ENCODE data around the gene GAS7.

The GAS7 gene

DNA sequence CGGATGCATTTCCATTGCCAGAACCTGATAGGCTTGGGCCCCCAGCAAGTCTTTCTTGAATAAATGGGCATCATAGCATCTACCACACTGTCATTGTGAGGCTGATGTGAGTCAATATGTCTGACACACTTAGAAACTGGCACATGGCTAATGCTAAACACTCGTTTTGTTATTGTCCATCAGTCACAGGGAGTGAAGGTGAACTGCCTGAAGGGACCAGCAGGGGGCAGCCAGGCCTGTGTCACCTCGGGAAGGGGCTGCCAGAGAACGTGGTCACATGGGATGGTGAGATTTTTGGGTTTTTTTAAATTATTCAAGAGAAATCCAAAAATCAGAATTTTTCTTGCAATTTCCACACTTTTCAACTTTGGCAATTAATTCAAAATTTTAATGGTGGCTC, 292.5 kb downstream of the GAS7 start:
- DNase-seq = no peak

GRCh38 chr17:9905078-9905415, 293.4 kb downstream of the GAS7 start, which contains the start of gene RCVRN:
TSS of gene RCVRN (minus strand) at chr17:9905271. CDS start at chr17:9905180, 91 bp downstream.
- no peak for DNase-seq

GRCh38 chr17:9904277-9905077, 293.9 kb downstream of the GAS7 start:
- no peak for DNase-seq

DNA sequence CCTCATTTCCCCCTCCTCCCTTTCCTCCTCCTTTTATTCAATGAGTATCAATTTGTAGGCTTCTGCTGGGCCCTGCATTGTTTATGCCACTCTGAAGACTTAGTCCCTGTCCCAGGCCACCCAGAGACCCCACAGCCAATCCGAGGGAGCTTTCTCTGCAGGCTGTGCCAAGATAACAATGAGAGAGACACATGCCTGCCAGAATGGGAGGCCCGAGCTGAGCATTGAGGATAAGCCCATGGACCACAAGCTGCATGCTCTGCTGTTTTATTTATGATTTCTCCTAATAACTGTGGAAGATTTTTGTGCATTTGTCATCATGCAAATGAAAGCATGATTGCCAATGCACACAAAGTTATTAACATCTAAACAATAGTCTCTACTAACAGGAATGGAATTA, 296.3 kb downstream of the GAS7 start:
- DNase-seq = no peak

DNA sequence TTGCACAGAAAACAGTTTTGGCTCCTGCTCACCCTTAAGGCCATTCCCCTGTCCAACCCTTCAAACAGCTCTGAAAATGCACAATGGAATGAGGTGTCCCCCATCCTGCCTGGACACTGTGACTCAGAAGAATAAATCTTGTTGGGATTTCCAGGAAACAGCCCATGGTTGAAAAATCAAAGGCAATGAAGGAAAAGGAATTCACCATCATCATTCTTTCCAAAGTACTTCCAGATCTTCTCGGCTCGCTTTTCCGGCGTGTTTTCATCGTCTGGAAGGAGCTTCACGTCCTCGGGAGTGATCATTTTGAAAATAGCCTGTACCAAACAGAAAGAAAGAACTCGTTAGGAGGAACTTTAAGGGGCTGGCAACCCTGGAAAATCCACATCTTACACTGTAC, 297.6 kb downstream of the GAS7 start:
- DNase-seq = no peak

DNA sequence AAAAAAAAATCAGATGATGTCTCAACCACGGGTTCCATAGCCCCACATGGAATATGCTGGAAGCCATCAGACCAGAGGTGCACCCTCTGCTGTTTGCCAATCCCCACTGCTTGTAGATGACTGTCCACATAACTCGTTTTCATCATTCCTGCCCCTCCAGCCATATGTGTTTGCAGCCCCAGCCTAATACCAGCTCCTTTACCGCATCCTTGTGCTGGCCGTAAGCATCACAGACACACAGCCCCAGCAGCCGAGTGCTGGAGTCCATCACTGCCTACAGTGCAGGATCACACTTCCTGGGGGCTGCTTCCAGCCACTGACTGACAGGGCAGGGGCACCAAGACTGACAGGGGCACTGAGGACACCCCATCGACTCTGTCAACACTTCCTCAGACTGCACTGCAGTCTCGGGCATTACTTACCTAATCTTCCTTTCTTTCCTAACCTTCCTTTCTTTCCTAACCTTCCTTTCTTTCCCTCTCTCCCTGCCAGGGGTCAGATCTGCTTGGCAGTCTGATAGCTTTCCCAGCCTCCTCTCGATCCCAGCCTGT, 298.3 kb downstream of the GAS7 start:
- no peak for DNase-seq

DNA sequence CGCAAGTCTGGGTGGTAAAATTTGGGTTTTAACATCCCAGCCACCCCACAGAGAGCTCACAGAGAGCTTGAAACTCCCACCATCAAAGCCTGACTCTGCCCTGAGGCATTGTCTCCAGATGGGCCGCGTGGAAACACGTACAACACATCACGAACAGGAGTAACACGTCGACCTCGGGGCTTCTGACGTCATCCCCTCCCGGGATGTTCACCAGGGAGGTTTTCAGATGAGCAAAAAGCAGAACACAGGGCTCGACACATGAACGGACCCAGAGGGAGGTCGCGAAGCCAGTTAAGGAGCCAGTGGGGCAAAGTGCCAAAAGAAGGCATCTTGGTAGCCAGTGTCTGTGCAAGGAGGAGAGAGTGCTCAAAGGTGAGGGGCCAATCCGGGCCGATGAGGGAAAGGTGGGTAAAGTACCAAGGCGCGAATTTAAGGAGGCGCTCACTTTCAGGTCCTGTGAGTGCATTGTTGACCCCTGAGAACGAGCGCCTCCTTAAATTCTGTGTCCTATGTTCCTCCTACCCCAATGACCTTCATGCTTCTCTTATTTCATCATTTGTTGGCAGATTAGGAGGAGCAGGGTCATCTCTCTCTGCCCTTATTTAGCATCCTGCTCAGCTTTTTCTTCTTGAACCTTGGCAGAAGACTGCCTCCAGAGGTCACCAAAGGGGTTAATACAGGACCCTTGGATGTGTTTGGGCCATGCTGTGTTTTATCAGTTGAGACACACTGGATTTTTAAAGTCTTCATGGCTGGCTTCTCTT, 298.9 kb downstream of the GAS7 start:
- DNase-seq = no peak

DNA sequence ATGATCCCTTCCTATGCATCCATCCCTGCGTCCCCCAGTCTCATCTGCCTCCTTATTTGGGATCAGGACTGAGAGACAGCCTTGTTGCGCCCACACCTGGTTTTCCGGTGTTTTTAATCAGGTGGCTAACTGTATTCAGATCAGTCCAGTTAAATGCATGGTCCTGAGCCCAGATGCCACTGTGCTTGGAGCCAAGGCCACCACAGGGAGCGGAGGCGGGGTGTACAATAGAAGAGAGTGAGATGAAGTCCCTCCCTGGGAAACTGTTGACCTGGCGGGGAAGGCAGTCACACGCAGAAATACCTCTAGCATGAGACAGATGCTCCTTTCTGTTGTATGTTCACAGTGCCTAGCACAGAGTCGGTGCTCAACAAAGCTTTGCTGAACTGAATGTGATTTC, 299.6 kb downstream of the GAS7 start:
- DNase-seq = no peak

DNA sequence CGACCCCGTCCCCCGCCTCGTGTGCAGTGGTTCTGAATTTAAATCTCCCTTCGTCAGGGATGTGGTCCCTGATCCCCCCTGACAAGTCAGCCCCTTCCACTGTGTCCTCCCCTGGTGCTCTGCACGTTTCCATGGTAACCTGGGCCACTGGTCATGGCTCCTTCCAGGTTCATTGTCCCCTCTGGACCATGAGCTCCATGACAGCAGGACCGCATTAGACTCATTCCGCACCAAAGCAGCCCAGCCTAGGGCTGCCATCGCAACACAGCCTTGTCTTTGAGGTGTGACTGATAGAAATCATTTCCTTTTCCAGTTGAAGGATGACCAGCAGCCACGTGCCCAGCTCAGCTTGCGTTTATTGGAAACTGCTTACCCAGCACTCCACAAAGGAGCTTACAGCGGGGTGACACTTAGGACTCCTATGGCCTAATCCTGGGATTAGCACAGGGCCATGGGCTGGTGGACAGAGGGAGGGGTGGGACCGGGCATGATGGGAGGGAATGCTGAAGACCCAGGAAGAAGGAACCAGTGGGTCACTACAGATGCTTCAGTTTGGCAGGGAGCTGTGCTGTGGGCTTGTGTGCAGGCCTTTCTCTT, 300.9 kb downstream of the GAS7 start:
- no peak for DNase-seq

- no peak for DNase-seq
These were observed 302.5 kb downstream of the GAS7 start for GRCh38 chr17:9895923-9896322.

DNA sequence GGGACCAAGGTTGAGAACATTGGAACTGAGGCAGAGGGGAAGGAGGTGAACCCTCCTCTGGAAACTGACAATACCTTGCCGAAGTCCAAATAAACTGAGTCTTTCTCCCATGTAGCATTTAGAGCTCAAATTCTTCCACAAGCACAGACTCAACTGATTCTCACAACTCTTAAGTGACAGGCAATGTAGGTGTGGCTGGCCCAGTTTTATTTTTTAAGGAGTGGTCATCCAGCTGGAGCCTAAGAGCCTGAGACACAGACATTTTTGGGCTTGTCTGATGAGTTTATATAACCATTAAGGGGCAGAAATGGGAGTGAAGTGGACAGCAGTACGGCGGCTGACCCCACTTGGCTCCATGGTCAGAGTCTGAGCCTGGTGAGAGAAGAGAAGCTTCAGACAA, 304.2 kb downstream of the GAS7 start:
- no peak for DNase-seq

GRCh38 chr17:9893411-9894012, 304.9 kb downstream of the GAS7 start:
- no peak for DNase-seq

DNA sequence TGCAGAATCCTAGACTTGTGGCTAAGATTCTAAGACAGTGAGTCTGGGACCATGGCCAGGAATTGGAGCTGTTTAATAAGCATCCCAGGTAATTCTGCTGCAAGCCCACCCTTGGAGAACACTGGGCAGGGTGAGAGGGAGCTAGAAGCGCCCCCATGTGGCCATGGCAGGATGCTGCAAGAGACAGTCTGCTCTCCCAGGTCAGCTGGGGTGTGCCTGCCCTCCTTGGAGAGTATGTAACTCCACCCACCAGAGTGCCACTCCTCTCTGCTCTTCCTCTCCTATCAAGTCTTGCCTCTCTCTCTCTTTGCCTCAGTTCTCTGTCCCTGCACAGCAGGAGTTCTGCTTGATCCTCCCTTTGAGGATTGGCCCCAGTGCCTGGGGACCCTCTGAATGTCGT, 308.3 kb downstream of the GAS7 start:
- DNase-seq = no peak

GRCh38 chr17:9887508-9887907, 310.9 kb downstream of the GAS7 start:
- DNase-seq = no peak

DNA sequence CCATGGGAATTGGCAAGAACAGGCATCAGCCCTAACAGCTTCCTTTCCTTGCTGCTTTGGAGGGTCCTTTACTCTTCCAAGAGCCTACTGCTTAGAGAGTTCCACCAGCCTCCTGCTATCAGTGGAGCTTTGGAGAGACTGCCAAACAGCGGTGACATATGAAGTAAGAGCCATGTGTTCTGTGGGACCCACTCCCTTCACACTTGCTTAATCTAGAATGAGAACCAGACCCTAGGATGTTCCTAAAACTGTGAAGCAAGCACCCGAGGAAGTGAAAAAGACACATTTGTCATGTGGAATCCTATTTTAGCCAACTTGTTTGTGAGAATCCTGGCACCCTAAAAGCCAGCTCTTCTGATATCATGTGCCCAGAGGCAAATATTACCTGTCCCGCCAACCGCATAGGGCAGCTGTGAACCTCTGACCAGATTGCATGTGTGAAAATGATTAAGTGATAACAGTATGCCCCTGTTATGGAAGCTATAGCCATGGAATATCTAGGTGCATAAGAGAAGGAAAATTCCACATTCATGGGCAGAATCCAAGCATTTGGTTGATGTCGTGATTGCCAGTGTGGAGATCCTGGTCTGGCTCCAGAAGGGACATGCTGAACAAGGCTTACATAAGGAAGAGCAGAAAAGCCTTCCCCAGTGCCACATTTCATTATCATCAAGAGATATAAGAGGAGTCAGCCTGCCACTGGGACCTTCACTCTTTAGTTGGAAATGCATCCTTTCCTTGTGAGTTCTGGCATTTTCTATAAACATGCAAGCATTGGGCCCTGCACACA, 312.1 kb downstream of the GAS7 start:
- DNase-seq = no peak

- DNase-seq = no peak
These were observed 315.0 kb downstream of the GAS7 start for GRCh38 chr17:9883451-9883850.

GRCh38 chr17:9880582-9880999, 317.8 kb downstream of the GAS7 start:
- no peak for DNase-seq

DNA sequence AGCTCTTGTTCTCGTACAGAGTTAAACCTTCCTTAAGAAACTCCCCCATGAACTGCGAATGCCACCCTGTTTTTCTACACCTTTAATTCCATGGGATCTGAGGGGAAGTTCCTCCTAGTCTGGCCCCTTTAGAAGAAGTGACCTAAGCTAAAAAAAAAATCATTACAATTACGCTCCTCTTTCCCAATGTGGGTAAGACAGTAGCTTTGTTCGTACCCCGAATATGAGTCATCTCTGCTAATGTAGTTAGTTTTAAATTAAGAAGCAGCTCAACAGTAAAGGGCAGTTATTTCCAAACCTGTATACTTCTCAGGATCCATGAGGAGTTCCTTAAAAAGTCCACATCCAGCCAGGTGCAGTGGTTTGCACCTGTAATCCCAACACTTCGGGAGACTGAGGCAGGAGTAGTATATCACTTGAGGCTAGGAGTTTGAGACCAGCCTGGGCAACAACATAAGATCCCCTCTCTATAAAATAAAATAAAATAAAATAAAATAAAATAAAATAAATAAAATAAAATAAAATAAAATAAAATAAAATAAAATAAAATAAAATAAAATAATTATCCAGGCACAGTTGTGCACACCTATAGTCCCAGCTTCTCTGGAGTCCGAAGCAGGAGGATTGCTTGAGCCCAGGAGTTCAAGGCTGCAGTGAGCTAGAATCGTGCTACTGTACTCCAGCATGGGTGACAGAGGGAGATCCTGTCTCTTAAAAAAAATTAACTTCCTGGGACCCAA, 319.4 kb downstream of the GAS7 start:
- DNase-seq = no peak

DNA sequence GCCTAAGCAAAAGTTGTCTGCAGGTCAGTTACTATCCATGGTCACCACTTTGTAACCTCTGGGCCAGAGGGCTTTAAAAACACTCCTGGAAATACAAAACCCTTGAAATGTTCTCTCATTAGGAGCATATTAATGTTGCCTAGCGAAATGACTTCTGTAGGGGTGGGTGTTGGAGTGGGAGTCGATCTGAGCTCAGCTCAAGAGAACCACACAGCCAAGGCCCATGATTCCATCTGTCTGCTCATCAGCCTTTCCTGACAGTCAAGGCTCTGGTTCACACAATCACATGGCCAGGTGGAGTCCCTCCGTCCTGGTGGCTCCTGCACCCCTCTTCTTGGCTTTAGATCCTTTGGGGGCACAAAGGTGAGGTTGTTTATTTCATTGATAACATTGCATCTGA, 320.1 kb downstream of the GAS7 start:
- no peak for DNase-seq

GRCh38 chr17:9875441-9875840, 323.0 kb downstream of the GAS7 start:
- DNase-seq = no peak

DNA sequence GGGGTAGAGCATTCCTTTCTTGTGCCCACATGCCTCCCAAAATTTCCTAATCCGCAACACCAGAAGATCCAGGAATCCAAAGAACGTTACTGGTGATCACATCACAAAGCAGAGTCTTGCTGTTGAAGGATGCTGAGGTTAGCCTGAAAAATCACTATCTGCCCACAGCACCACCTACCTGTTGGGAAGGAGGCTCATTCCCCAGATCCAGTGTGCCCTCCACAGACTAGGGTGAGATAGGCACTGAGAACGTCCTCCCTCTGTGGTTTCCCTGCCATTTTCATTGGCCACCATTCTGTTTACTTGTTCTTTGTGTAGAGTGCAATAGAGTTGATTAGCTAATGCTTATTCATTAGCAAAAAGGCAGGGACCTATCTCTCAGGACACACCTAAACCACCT, 323.7 kb downstream of the GAS7 start:
- DNase-seq = no peak

- no peak for DNase-seq
These were observed 325.6 kb downstream of the GAS7 start for GRCh38 chr17:9872852-9873251.
